ENCODE results near the gene CD164L2.

Gene CD164L2

GRCh38 chr1:27346991-27347624 lies 36.0 kb downstream of the CD164L2 start:
- DNase-seq (ENCODE audit: low read depth in 2 of 2), result no peak

- DNase-seq (ENCODE audit: low read depth in 2 of 2), result no peak
These were observed 36.8 kb downstream of the CD164L2 start for GRCh38 chr1:27346357-27346756.

GRCh38 chr1:27345272-27345671 lies 37.9 kb downstream of the CD164L2 start:
- DNase-seq (ENCODE audit: low read depth in 2 of 2), result no peak

- no peak for DNase-seq (ENCODE audit: low read depth in 2 of 2)
These were observed 39.5 kb downstream of the CD164L2 start for GRCh38 chr1:27343639-27344025.

- peak; percentile 64 to 78 for DNase-seq (ENCODE audit: low read depth in 2 of 2)
These were observed 40.1 kb downstream of the CD164L2 start for GRCh38 chr1:27342778-27343638.

GRCh38 chr1:27342391-27342777 lies 40.7 kb downstream of the CD164L2 start:
- no peak for DNase-seq (ENCODE audit: low read depth in 2 of 2)

- DNase-seq (ENCODE audit: low read depth in 2 of 2), result peak in 1 of 2 donors; percentile 52
These were observed 41.4 kb downstream of the CD164L2 start, which contains the start of gene SYTL1 for GRCh38 chr1:27341525-27342252. TSS of gene SYTL1 (plus strand) at chr1:27342022. CDS start at chr1:27345335, 3,313 bp downstream.

- DNase-seq (ENCODE audit: low read depth in 2 of 2), result no peak
These were observed 43.9 kb downstream of the CD164L2 start for GRCh38 chr1:27339213-27339612.

GRCh38 chr1:27338751-27339150 lies 44.4 kb downstream of the CD164L2 start:
- DNase-seq (ENCODE audit: low read depth in 2 of 2), result no peak

GRCh38 chr1:27336756-27337155 lies 46.4 kb downstream of the CD164L2 start:
- no peak for DNase-seq (ENCODE audit: low read depth in 2 of 2)

GRCh38 chr1:27335506-27336422 lies 47.4 kb downstream of the CD164L2 start:
- no peak for DNase-seq (ENCODE audit: low read depth in 2 of 2)

- DNase-seq (ENCODE audit: low read depth in 2 of 2), result no peak
These were observed 49.3 kb downstream of the CD164L2 start for GRCh38 chr1:27333717-27334279.

- DNase-seq (ENCODE audit: low read depth in 2 of 2), result no peak
These were observed 50.4 kb downstream of the CD164L2 start for GRCh38 chr1:27332536-27333281.

- DNase-seq (ENCODE audit: low read depth in 2 of 2), result no peak
These were observed 51.2 kb downstream of the CD164L2 start for GRCh38 chr1:27331922-27332321.

- no peak for DNase-seq (ENCODE audit: low read depth in 2 of 2)
These were observed 51.7 kb downstream of the CD164L2 start for GRCh38 chr1:27331426-27331825.

- DNase-seq (ENCODE audit: low read depth in 2 of 2), result no peak
These were observed 52.3 kb downstream of the CD164L2 start for GRCh38 chr1:27330786-27331185.

Measured in stimulated activated CD8-positive, alpha-beta memory T cell treated with anti-CD3 and anti-CD28 coated beads, Interleukin-15, amount 100 ng/mL, for 4 hours (primary cell).